Fibroblast of mammary gland (primary cell): Measurements from ENCODE around the gene LRFN4.

Source experiments
- DNase-seq: peaks from one replicate; pipeline ENCODE4 v3.0.0-alpha.2; 2010; ENCODE audit warnings: low read depth
- H3K4me3 ChIP-seq: 2 replicates; pipeline ENCODE4 v1.5.1; 2011; ENCODE audit warnings: low read depth, mild to moderate bottlenecking, low read length, moderate library complexity; ENCODE audit not compliant: control insufficient read depth
- CTCF ChIP-seq: conservative IDR thresholded peaks from 2 replicates; pipeline ENCODE4 v1.5.1; 2011; ENCODE audit warnings: low read depth, low read length, inconsistent platforms; ENCODE audit not compliant: control insufficient read depth, insufficient read depth

LRFN4 gene

GRCh38 chr11:66884443-66884842 is 27.6 kb downstream of the LRFN4 start:
- no peak overlapping the region for H3K4me3 ChIP-seq
- DNase-seq = no peak
- TF ChIP-seq CTCF = no peak

- no peak for DNase-seq
- H3K4me3 ChIP-seq = no peak overlapping the region
- no peak for TF ChIP-seq CTCF
These were observed 28.6 kb downstream of the LRFN4 start for GRCh38 chr11:66885469-66885868.

GRCh38 chr11:66885950-66886440 is 29.1 kb downstream of the LRFN4 start:
- DNase-seq = no peak
- H3K4me3 ChIP-seq = no peak overlapping the region
- no peak for TF ChIP-seq CTCF

GRCh38 chr11:66886671-66887221 is 29.9 kb downstream of the LRFN4 start:
- no peak overlapping the region for H3K4me3 ChIP-seq
- peak; percentile 75 for DNase-seq
- TF ChIP-seq CTCF = no peak

- H3K4me3 ChIP-seq = no peak overlapping the region
- DNase-seq = no peak
- no peak for TF ChIP-seq CTCF
These were observed 30.7 kb downstream of the LRFN4 start for GRCh38 chr11:66887526-66887925.

- DNase-seq = no peak
- TF ChIP-seq CTCF = no peak
These were observed 31.4 kb downstream of the LRFN4 start for GRCh38 chr11:66888282-66888681.

GRCh38 chr11:66889960-66890359 is 33.1 kb downstream of the LRFN4 start:
- TF ChIP-seq CTCF = no peak
- no peak overlapping the region for H3K4me3 ChIP-seq
- DNase-seq = no peak

More at GRCh38 chr11:66888282-66888681, 31.4 kb downstream of the LRFN4 start:
- H3K4me3 ChIP-seq = no peak overlapping the region
